Liver (tissue), 3 donors: Measurements from ENCODE around the gene C1QA.

Experiments
- CTCF ChIP-seq: fragments of 150-350 bp; IDR thresholded peaks from 2 replicates; pipeline ENCODE4 v1.5.1; 2017; ENCODE audit warnings: improper control_type of control experiment, low read depth, low read length; ENCODE audit not compliant: missing input control
- FOXA1 ChIP-seq: IDR thresholded peaks from 2 replicates; pipeline ENCODE4 v1.6.1; 2016; ENCODE audit warnings: antibody characterized with exemption
- MAX ChIP-seq: IDR thresholded peaks from 2 replicates; pipeline ENCODE4 v1.6.1; 2016; ENCODE audit warnings: antibody characterized with exemption
- RAD21 ChIP-seq, 2 donors: IDR thresholded peaks; 2 replicates each; pipeline ENCODE4 v1.6.1; 2016; ENCODE audit warnings: antibody characterized with exemption in 2 of 2, mild to moderate bottlenecking in 2 of 2
- TAF1 ChIP-seq: conservative IDR thresholded peaks from 2 replicates; pipeline ENCODE4 v1.6.1; 2016; ENCODE audit warnings: antibody characterized with exemption, mild to moderate bottlenecking
- donor health status: healthy.
- donor health status: healthy.

DNA sequence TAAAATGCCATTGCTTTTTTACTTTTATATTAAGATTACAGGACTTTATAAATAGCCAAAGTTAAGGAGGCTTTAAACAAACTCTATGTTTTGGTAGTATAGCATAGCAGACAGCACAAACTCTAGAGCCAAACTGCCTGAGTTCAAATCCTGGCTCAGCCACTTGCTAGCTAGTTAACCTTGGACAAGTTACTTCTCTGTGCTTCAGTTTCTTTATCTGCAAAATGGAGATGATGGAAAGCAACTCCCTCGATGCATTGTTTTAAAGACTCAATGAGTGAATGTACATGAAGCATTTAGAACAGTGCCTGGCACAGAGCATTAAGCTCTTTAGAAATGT, 38.0 kb downstream of the C1QA start:
- TF ChIP-seq CTCF, result no peak
- no peak for TF ChIP-seq FOXA1
- no peak for TF ChIP-seq RAD21 (IDR thresholded peaks at IDR 0.05)
- TF ChIP-seq MAX, result no peak
- TF ChIP-seq TAF1, result no peak
